ENCODE measurements around the gene LGALS3. TPM values are rescaled to one million over a fixed set of nuclear protein-coding genes. Genes with fewer than 3 reads are reported as not detected.
"Not testable (repeated sequence)": the region's sequence is repeated elsewhere in the genome, so short reads cannot be mapped to it uniquely, and the experiment has no call there.

Gene LGALS3
- polyA plus RNA-seq (ENCODE audit: insufficient read length): 14.3 TPM
- long read RNA-seq, donor 1, transcript LGALS3-201 (6 exons, 1,146 nt): major isoform, 16 of 35 reads
- long read RNA-seq, donor 1, partial matches to known transcripts: 14 of 35 reads
- long read RNA-seq, donor 1, other reads (novel, unspliced or antisense): 0 of 35 reads
- long read RNA-seq, donor 2, transcript LGALS3-201 (6 exons, 1,146 nt): major isoform, 21 of 38 reads
- long read RNA-seq, donor 2, partial matches to known transcripts: 12 of 38 reads
- long read RNA-seq, donor 2, other reads (novel, unspliced or antisense): 0 of 38 reads
- long read RNA-seq, donor 3, transcript LGALS3-201 (6 exons, 1,146 nt): major isoform, 6 of 37 reads
- long read RNA-seq, donor 3, partial matches to known transcripts: 22 of 37 reads
- long read RNA-seq, donor 3, other reads (novel, unspliced or antisense): 6 of 37 reads
- long read RNA-seq, donor 4, partial matches to known transcripts: 0 of 3 reads
- long read RNA-seq, donor 4, other reads (novel, unspliced or antisense): 0 of 3 reads
- long read RNA-seq, donor 5, transcript LGALS3-201 (6 exons, 1,146 nt): major isoform, 28 of 56 reads
- long read RNA-seq, donor 5, partial matches to known transcripts: 23 of 56 reads
- long read RNA-seq, donor 5, other reads (novel, unspliced or antisense): 0 of 56 reads
- long read RNA-seq, donor 6, transcript LGALS3-201 (6 exons, 1,146 nt): major isoform, 12 of 21 reads
- long read RNA-seq, donor 6, partial matches to known transcripts: 6 of 21 reads
- long read RNA-seq, donor 6, other reads (novel, unspliced or antisense): 0 of 21 reads
- long read RNA-seq, donor 7, transcript LGALS3-201 (6 exons, 1,146 nt): major isoform, 35 of 69 reads
- long read RNA-seq, donor 7, partial matches to known transcripts: 30 of 69 reads
- long read RNA-seq, donor 7, other reads (novel, unspliced or antisense): 0 of 69 reads
- long read RNA-seq, donor 8, transcript LGALS3-201 (6 exons, 1,146 nt): major isoform, 10 of 15 reads
- long read RNA-seq, donor 8, transcript LGALS3-207 (4 exons, 1,734 nt): minor isoform, 5 of 15 reads
- long read RNA-seq, donor 8, partial matches to known transcripts: 0 of 15 reads
- long read RNA-seq, donor 8, other reads (novel, unspliced or antisense): 0 of 15 reads

GRCh38 chr14:55129086-55129427, at the start of gene LGALS3:
LGALS3 (plus strand) TSS chr14:55129252; CDS start chr14:55137374, 8,122 bp downstream.
- DNase-seq: no peak

- not testable (repeated sequence) for DNase-seq
Measured at GRCh38 chr14:55079961-55080360, 49.1 kb upstream of the LGALS3 start.

- DNase-seq: no peak
Measured at GRCh38 chr14:55084401-55085059, 44.5 kb upstream of the LGALS3 start.

- DNase-seq: no peak
Measured at GRCh38 chr14:55085060-55085660, 43.9 kb upstream of the LGALS3 start.

- no peak for DNase-seq
Measured at GRCh38 chr14:55086938-55087337, 42.1 kb upstream of the LGALS3 start.

GRCh38 chr14:55088356-55088755, 40.7 kb upstream of the LGALS3 start:
- no peak for DNase-seq

- DNase-seq: no peak
Measured at GRCh38 chr14:55092341-55092740, 36.7 kb upstream of the LGALS3 start.

- DNase-seq: no peak
Measured at GRCh38 chr14:55094292-55095157, 34.5 kb upstream of the LGALS3 start.

GRCh38 chr14:55097881-55098560, 31.0 kb upstream of the LGALS3 start:
- DNase-seq: no peak

GRCh38 chr14:55098561-55098898, 30.5 kb upstream of the LGALS3 start:
- no peak for DNase-seq

- no peak for DNase-seq
Measured at GRCh38 chr14:55099756-55100155, 29.3 kb upstream of the LGALS3 start.

GRCh38 chr14:55101698-55102097, 27.4 kb upstream of the LGALS3 start:
- DNase-seq: no peak

- DNase-seq: no peak
Measured at GRCh38 chr14:55102141-55102621, 26.9 kb upstream of the LGALS3 start.

- peak; percentile 61 for DNase-seq
Measured at GRCh38 chr14:55103005-55103640, 25.9 kb upstream of the LGALS3 start.

GRCh38 chr14:55103971-55104954, 24.8 kb upstream of the LGALS3 start:
- DNase-seq: no peak

GRCh38 chr14:55105991-55106390, 23.1 kb upstream of the LGALS3 start:
- DNase-seq: no peak

- no peak for DNase-seq
Measured at GRCh38 chr14:55107766-55108554, 21.1 kb upstream of the LGALS3 start.
